OCI-LY7 (cell line): ENCODE measurements around the gene ZNF318. TPM values are rescaled to one million over a fixed set of nuclear protein-coding genes. Genes with fewer than 3 reads are reported as not detected.

Experiments
- BruUV-seq: library from RNA; stranded (reverse); fragments of 400-500 nt; replicated peaks from 2 replicates; lab custom pipeline; 2021; lab: Mats Ljungman, UMichigan
- CTCF ChIA-PET: fragments of 300-600 bp; sonication (Branson Sonifier 250); formaldehyde crosslinking; loops from one replicate; lab custom pipeline; 2022; ENCODE audit warnings: antibody characterized with exemption; ENCODE audit not compliant: unreplicated experiment; lab: Charles Lee
- POLR2A ChIA-PET: fragments of 300-600 bp; sonication (Branson Sonifier 250); formaldehyde crosslinking; loops from one replicate; lab custom pipeline; 2022; ENCODE audit warnings: antibody characterized with exemption; lab: Charles Lee
- DNase-seq: peaks from one replicate; pipeline ENCODE4 v3.0.0-alpha.2; 2015; ENCODE audit warnings: low spot score
- H2AFZ ChIP-seq: fragments of 200-600 bp; sonication (generic), shearing (Covaris generic); 2 replicates; pipeline ENCODE4 v1.6.1; 2014; ENCODE audit warnings: mild to moderate bottlenecking, antibody characterized with exemption, low read length, moderate library complexity
- H3K27ac ChIP-seq: fragments of 200-600 bp; sonication (generic); 2 replicates; pipeline ENCODE4 v1.5.1; 2014; ENCODE audit warnings: mixed run types, low read depth, mild to moderate bottlenecking, moderate library complexity, low read length, inconsistent platforms; ENCODE audit not compliant: poor library complexity, severe bottlenecking
- H3K36me3 ChIP-seq: fragments of 200-600 bp; sonication (generic); 2 replicates; pipeline ENCODE4 v1.6.1; 2014; ENCODE audit warnings: mild to moderate bottlenecking, antibody characterized with exemption, low read length, moderate library complexity, mixed read lengths; ENCODE audit not compliant: insufficient read depth
- H3K4me1 ChIP-seq: fragments of 200-600 bp; sonication (generic); 2 replicates; pipeline ENCODE4 v1.5.1; 2014; ENCODE audit warnings: mild to moderate bottlenecking, low read length; ENCODE audit not compliant: insufficient read depth, poor library complexity, severe bottlenecking
- H3K4me2 ChIP-seq: fragments of 200-600 bp; sonication (generic); 2 replicates; pipeline ENCODE4 v1.6.1; 2014; ENCODE audit warnings: mild to moderate bottlenecking, low read length
- H3K4me3 ChIP-seq: fragments of 200-600 bp; sonication (generic); 2 replicates; pipeline ENCODE4 v1.5.1; 2014; ENCODE audit warnings: mild to moderate bottlenecking, low read depth, low read length; ENCODE audit not compliant: poor library complexity, severe bottlenecking
- H3K79me2 ChIP-seq: fragments of 200-600 bp; sonication (generic); 2 replicates; pipeline ENCODE4 v1.6.1; 2016; ENCODE audit warnings: low read depth, mild to moderate bottlenecking, low read length, moderate library complexity, mixed read lengths; ENCODE audit not compliant: insufficient read depth
- H3K9me2 ChIP-seq: fragments of 200-600 bp; sonication (generic); 2 replicates; pipeline ENCODE4 v1.6.1; 2016; ENCODE audit warnings: mild to moderate bottlenecking, low read length, mixed read lengths; ENCODE audit not compliant: insufficient read depth
- H3K9me3 ChIP-seq: fragments of 200-600 bp; sonication (generic); 2 replicates; pipeline ENCODE4 v1.6.1; 2014; ENCODE audit warnings: mild to moderate bottlenecking, mixed run types, low read length, mixed read lengths
- H4K20me1 ChIP-seq: fragments of 200-600 bp; sonication (generic); 2 replicates; pipeline ENCODE4 v1.6.1; 2014; ENCODE audit warnings: mild to moderate bottlenecking, antibody characterized with exemption, low read length, moderate library complexity, mixed read lengths; ENCODE audit not compliant: insufficient read depth
- CTCF ChIP-seq: fragments of 200-600 bp; sonication (generic); conservative IDR thresholded peaks from 2 replicates; pipeline ENCODE4 v1.5.1; 2014; ENCODE audit warnings: mild to moderate bottlenecking, antibody characterized with exemption, low read length, moderate library complexity, mixed read lengths
- EZH2phosphoT487 ChIP-seq: fragments of 200-600 bp; sonication (generic); IDR thresholded peaks from 2 replicates; pipeline ENCODE4 v1.6.1; 2018; ENCODE audit warnings: low read depth, borderline replicate concordance, mild to moderate bottlenecking, mixed run types, antibody characterized with exemption, low read length, moderate library complexity, mixed read lengths
- intact Hi-C: fragments of 100-400 bp; cut with micrococcal nuclease; formaldehyde crosslinking; loops from one replicate; pipeline ENCODE4 v1.10.0; 2022; ENCODE audit not compliant: unreplicated experiment
- small RNA-seq: library from RNA; depleted of rRNA; stranded (forward); fragments of <200 nt; gene quantifications from one replicate; pipeline ENCODE3, GENCODE V24; 2014
- total RNA-seq, 2 experiments: library from RNA; depleted of rRNA in 1 of 2; stranded (reverse); fragments of >200 nt in 1 of 2; shearing (Covaris generic) in 1 of 2; gene quantifications; 2 replicates each; pipeline ENCODE4 v1.2.3, GENCODE V29; 2014 to 2022

The ZNF318 gene
- total RNA-seq, 2 experiments from 2014 or later = 12.8 to 24.4 TPM

GRCh38 chr6:43286456-43286979 is 82.9 kb downstream of the ZNF318 start:
- no peaks in the 10 kb centered on the region for H3K9me3 ChIP-seq
- no TSS peak for BruUV-seq
- H3K36me3 ChIP-seq = no peaks in the 10 kb centered on the region
- intact Hi-C loops = no loop called here
- ChIA-PET CTCF (no interaction called here), POLR2A (interaction anchor here (0.5 kb wide), 1 partner anchor 280 kb away, joined by 3 read pairs; no protein-coding TSS in a partner anchor)
- H3K4me3 ChIP-seq = no peak overlapping the region
- H2AFZ ChIP-seq = no peak overlapping the region
- no peak overlapping the region for H3K4me2 ChIP-seq
- H4K20me1 ChIP-seq = no peaks in the 10 kb centered on the region
- no peaks in the 10 kb centered on the region for H3K79me2 ChIP-seq
- TF ChIP-seq EZH2phosphoT487 (no peak), CTCF (no peak)
- DNase-seq = no peak
- no peaks in the 10 kb centered on the region for H3K9me2 ChIP-seq
- no peaks in the 10 kb centered on the region for H3K4me1 ChIP-seq
- no peak overlapping the region for H3K27ac ChIP-seq

Small RNA genes lying within 50 kb of the gene (small RNA-seq; reads per million reads assigned to genes)
- gene AL590383.1 (not detected), gene RPL12P47 (not detected)

Other genes starting within 250 kb of the ZNF318 start
- gene SRF, start 198.4 kb downstream of the ZNF318 start, total RNA-seq (2014; rRNA removed; shearing (Covaris generic)) = 17.6 and 22.8 TPM in 2 replicates
- 23.1 and 24.2 TPM in 2 replicates for gene SRF, start 198.4 kb downstream of the ZNF318 start, total RNA-seq (2022)
- gene CUL9, start 187.5 kb downstream of the ZNF318 start, total RNA-seq (2014; rRNA removed; shearing (Covaris generic)) = 27.4 and 37.0 TPM in 2 replicates
- gene CUL9, start 187.5 kb downstream of the ZNF318 start, total RNA-seq (2022) = 31.1 and 32.9 TPM in 2 replicates
- 111 and 126 TPM in 2 replicates for gene DNPH1, start 140.2 kb downstream of the ZNF318 start, total RNA-seq (2014; rRNA removed; shearing (Covaris generic))
- gene DNPH1, start 140.2 kb downstream of the ZNF318 start, total RNA-seq (2022) = 58.7 and 65.5 TPM in 2 replicates
- gene TTBK1, start 126.2 kb downstream of the ZNF318 start, total RNA-seq (2014; rRNA removed; shearing (Covaris generic)) = 0.05 and 0.35 TPM in 2 replicates
- 1.5 and 1.7 TPM in 2 replicates for gene TTBK1, start 126.2 kb downstream of the ZNF318 start, total RNA-seq (2022)
- gene SLC22A7, start 71.4 kb downstream of the ZNF318 start, total RNA-seq (2014; rRNA removed; shearing (Covaris generic)) = not detected in 2 replicates
- not detected in 2 replicates for gene SLC22A7, start 71.4 kb downstream of the ZNF318 start, total RNA-seq (2022)
- 2.7 and 2.9 TPM in 2 replicates for gene CRIP3, start 60.8 kb downstream of the ZNF318 start, total RNA-seq (2014; rRNA removed; shearing (Covaris generic))
- 1.7 TPM in 1 of 2 replicates, not detected in the other for gene CRIP3, start 60.8 kb downstream of the ZNF318 start, total RNA-seq (2022)
- 11.4 and 12.4 TPM in 2 replicates for gene ABCC10, start 57.9 kb upstream of the ZNF318 start, total RNA-seq (2014; rRNA removed; shearing (Covaris generic))
- 31.1 and 35.3 TPM in 2 replicates for gene ABCC10, start 57.9 kb upstream of the ZNF318 start, total RNA-seq (2022)
- not detected in 2 replicates for gene DLK2, start 85.9 kb upstream of the ZNF318 start, total RNA-seq (2014; rRNA removed; shearing (Covaris generic))
- gene DLK2, start 85.9 kb upstream of the ZNF318 start, total RNA-seq (2022) = not detected in 2 replicates
- 16.7 and 22.0 TPM in 2 replicates for gene TJAP1, start 107.9 kb upstream of the ZNF318 start, total RNA-seq (2014; rRNA removed; shearing (Covaris generic))
- 32.3 and 34.4 TPM in 2 replicates for gene TJAP1, start 107.9 kb upstream of the ZNF318 start, total RNA-seq (2022)
- 0.19 TPM in 1 of 2 replicates, not detected in the other for gene LRRC73, start 140.7 kb upstream of the ZNF318 start, total RNA-seq (2014; rRNA removed; shearing (Covaris generic))
- gene LRRC73, start 140.7 kb upstream of the ZNF318 start, total RNA-seq (2022) = 0.25 and 0.52 TPM in 2 replicates
- gene YIPF3, start 147.3 kb upstream of the ZNF318 start, total RNA-seq (2014; rRNA removed; shearing (Covaris generic)) = 31.8 and 38.2 TPM in 2 replicates
- gene YIPF3, start 147.3 kb upstream of the ZNF318 start, total RNA-seq (2022) = 41.9 and 45.5 TPM in 2 replicates
- 40.7 and 46.0 TPM in 2 replicates for gene POLR1C, start 147.4 kb upstream of the ZNF318 start, total RNA-seq (2014; rRNA removed; shearing (Covaris generic))
- 36.9 and 41.2 TPM in 2 replicates for gene POLR1C, start 147.4 kb upstream of the ZNF318 start, total RNA-seq (2022)
- 54.6 and 58.5 TPM in 2 replicates for gene XPO5, start 206.4 kb upstream of the ZNF318 start, total RNA-seq (2014; rRNA removed; shearing (Covaris generic))
- 72.6 and 74.9 TPM in 2 replicates for gene XPO5, start 206.4 kb upstream of the ZNF318 start, total RNA-seq (2022)
- 64.3 and 67.3 TPM in 2 replicates for gene POLH, start 206.5 kb upstream of the ZNF318 start, total RNA-seq (2014; rRNA removed; shearing (Covaris generic))
- 93.5 and 120 TPM in 2 replicates for gene POLH, start 206.5 kb upstream of the ZNF318 start, total RNA-seq (2022)